SK-N-SH treated with all-trans-retinoic acid at 6 μM for 48 hours (cell line): ENCODE results near the gene OSBPL9.

Source experiments
- ARNTL ChIP-seq: fragments of 450-650 bp; formaldehyde crosslinking; IDR thresholded peaks from 2 replicates; pipeline ENCODE4 v1.5.0; 2020; ENCODE audit warnings: low read depth, mild to moderate bottlenecking, moderate library complexity, borderline replicate concordance
- BACH2 ChIP-seq: fragments of 250-450 bp; sonication (Bioruptor Pico); IDR thresholded peaks from 2 replicates; pipeline ENCODE4 v1.9.0; 2021; ENCODE audit warnings: mild to moderate bottlenecking, borderline replicate concordance
- GLIS3 ChIP-seq: fragments of 250-450 bp; sonication (Bioruptor Pico); IDR thresholded peaks from 2 replicates; pipeline ENCODE4 v1.5.0; 2020; ENCODE audit warnings: mild to moderate bottlenecking, moderate library complexity
- RARB ChIP-seq: fragments of 250-450 bp; sonication (Bioruptor Pico); IDR thresholded peaks from 2 replicates; pipeline ENCODE4 v1.8.0; 2021; ENCODE audit warnings: mild to moderate bottlenecking, moderate library complexity
- TOX ChIP-seq: fragments of 250-450 bp; sonication (Bioruptor Pico); IDR thresholded peaks from 2 replicates; pipeline ENCODE4 v1.8.0; 2021; ENCODE audit warnings: mild to moderate bottlenecking, moderate library complexity, borderline replicate concordance
- ZNF8 ChIP-seq: fragments of 450-650 bp; formaldehyde crosslinking; IDR thresholded peaks from 2 replicates; pipeline ENCODE4 v1.5.0; 2020; ENCODE audit warnings: mild to moderate bottlenecking, moderate library complexity
- TF ChIP-seq, protein P1 (sequence below): fragments of 250-450 bp; sonication (Bioruptor Pico); IDR thresholded peaks from 2 replicates; pipeline ENCODE4 v1.8.0; 2020; ENCODE audit warnings: mild to moderate bottlenecking, moderate library complexity, borderline replicate concordance
- TF ChIP-seq, protein P2 (sequence below): fragments of 250-450 bp; sonication (Bioruptor Pico); IDR thresholded peaks from 2 replicates; pipeline ENCODE4 v1.5.1; 2021; ENCODE audit warnings: mild to moderate bottlenecking, moderate library complexity

DNA sequence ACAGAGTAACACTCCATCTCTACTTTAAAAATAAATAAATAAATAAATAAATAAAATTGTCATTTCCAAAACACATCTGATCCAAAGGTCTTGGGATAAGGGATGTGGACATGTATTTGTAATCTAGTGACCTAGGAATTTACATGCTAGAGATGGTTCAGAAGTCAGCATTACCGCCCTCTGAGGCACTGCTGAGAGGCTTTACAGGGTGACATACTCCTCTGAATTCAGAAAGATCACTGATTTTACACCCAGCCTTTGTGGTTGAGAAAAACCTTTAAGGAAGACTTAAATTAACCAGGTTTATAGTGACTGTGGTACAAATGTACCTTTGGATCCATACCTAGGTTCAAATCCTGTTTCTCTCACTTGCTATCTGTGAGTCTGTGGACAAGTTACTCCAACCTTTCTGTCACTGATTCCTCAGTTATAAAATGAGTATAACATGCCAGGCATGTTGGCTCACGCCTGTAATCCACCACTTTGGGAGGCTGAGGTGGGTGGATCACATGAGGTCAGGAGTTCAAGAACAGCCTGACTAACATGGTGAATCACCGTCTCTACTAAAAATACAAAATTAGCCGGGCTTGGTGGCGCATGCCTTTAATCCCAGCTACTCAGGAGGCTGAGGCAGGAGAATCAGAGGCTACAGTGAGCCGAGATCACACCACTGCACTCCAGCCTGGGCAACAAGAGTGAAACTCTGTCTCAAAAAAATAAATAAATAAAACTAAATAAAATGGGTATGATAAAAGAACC lies 20.1 kb downstream of the OSBPL9 start:
- TF ChIP-seq, protein P1, sequence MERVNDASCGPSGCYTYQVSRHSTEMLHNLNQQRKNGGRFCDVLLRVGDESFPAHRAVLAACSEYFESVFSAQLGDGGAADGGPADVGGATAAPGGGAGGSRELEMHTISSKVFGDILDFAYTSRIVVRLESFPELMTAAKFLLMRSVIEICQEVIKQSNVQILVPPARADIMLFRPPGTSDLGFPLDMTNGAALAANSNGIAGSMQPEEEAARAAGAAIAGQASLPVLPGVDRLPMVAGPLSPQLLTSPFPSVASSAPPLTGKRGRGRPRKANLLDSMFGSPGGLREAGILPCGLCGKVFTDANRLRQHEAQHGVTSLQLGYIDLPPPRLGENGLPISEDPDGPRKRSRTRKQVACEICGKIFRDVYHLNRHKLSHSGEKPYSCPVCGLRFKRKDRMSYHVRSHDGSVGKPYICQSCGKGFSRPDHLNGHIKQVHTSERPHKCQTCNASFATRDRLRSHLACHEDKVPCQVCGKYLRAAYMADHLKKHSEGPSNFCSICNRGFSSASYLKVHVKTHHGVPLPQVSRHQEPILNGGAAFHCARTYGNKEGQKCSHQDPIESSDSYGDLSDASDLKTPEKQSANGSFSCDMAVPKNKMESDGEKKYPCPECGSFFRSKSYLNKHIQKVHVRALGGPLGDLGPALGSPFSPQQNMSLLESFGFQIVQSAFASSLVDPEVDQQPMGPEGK (CRISPR knock-in tag): no peak
- TF ChIP-seq, protein P2, sequence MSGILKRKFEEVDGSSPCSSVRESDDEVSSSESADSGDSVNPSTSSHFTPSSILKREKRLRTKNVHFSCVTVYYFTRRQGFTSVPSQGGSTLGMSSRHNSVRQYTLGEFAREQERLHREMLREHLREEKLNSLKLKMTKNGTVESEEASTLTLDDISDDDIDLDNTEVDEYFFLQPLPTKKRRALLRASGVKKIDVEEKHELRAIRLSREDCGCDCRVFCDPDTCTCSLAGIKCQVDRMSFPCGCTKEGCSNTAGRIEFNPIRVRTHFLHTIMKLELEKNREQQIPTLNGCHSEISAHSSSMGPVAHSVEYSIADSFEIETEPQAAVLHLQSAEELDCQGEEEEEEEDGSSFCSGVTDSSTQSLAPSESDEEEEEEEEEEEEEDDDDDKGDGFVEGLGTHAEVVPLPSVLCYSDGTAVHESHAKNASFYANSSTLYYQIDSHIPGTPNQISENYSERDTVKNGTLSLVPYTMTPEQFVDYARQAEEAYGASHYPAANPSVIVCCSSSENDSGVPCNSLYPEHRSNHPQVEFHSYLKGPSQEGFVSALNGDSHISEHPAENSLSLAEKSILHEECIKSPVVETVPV: no peak
- TF ChIP-seq ZNF8 (CRISPR knock-in tag) (no peak), GLIS3 (no peak), ARNTL (CRISPR knock-in tag) (no peak), TOX (CRISPR knock-in tag) (no peak), RARB (CRISPR knock-in tag) (no peak), BACH2 (CRISPR knock-in tag) (no peak)
